Measurements from ENCODE around the gene PTPN23. TPM values are rescaled to one million over a fixed set of nuclear protein-coding genes. Genes with fewer than 3 reads are reported as not detected.

PTPN23 gene
- total RNA-seq, 1 donor, result 30.0 TPM

DNA sequence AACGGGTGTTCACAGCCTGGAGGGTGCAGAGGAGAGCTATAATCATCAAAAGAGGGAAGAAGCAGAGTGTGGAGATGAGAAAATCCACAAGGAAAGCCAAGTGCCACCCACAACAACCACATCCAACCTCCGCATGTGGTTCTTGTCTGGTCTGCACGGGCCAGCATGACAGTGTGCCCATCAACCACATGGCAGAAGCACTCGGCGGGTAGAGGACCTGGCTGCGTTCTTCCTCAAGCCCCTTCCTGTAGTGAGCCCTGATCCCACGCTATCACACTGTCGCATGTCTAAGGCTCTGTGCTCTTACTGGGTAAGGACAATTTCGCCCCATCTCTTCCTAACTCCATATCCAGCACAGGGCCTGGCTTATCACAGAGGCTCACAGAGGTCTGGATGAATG is 41.9 kb downstream of the PTPN23 start:
- Histone ChIP-seq H3K4me1 (ENCODE audit: insufficient read depth, low read length) (peaks cover 4% of the 10 kb centered on the region), H3K27me3 (ENCODE audit: insufficient read depth, low read length) (no peaks in the 10 kb centered on the region), H4K20me1 (ENCODE audit: insufficient read depth, low read length) (no peaks in the 10 kb centered on the region), H3K4me3 (ENCODE audit: insufficient read depth, low read length) (no peak overlapping the region), H3K27ac (ENCODE audit: low read depth, low read length) (no peak overlapping the region), H3K4me2 (ENCODE audit: insufficient read depth, low read length) (no peak overlapping the region), H3K36me3 (ENCODE audit: insufficient read depth, low read length) (peaks cover 21% of the 10 kb centered on the region), H2AFZ (ENCODE audit: low read length) (no peak overlapping the region), H3K9me3 (ENCODE audit: low read depth, low read length) (no peaks in the 10 kb centered on the region), H3K79me2 (ENCODE audit: insufficient read depth, low read length) (no peaks in the 10 kb centered on the region)
- TF ChIP-seq, protein P1, sequence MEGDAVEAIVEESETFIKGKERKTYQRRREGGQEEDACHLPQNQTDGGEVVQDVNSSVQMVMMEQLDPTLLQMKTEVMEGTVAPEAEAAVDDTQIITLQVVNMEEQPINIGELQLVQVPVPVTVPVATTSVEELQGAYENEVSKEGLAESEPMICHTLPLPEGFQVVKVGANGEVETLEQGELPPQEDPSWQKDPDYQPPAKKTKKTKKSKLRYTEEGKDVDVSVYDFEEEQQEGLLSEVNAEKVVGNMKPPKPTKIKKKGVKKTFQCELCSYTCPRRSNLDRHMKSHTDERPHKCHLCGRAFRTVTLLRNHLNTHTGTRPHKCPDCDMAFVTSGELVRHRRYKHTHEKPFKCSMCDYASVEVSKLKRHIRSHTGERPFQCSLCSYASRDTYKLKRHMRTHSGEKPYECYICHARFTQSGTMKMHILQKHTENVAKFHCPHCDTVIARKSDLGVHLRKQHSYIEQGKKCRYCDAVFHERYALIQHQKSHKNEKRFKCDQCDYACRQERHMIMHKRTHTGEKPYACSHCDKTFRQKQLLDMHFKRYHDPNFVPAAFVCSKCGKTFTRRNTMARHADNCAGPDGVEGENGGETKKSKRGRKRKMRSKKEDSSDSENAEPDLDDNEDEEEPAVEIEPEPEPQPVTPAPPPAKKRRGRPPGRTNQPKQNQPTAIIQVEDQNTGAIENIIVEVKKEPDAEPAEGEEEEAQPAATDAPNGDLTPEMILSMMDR (IDR thresholded peaks at IDR 0.05; ENCODE audit: extremely low read depth, low read depth, low read length), result no peak
- DNase-seq (ENCODE audit: insufficient read length, low spot score, missing footprints), result peak; percentile 65

DNA sequence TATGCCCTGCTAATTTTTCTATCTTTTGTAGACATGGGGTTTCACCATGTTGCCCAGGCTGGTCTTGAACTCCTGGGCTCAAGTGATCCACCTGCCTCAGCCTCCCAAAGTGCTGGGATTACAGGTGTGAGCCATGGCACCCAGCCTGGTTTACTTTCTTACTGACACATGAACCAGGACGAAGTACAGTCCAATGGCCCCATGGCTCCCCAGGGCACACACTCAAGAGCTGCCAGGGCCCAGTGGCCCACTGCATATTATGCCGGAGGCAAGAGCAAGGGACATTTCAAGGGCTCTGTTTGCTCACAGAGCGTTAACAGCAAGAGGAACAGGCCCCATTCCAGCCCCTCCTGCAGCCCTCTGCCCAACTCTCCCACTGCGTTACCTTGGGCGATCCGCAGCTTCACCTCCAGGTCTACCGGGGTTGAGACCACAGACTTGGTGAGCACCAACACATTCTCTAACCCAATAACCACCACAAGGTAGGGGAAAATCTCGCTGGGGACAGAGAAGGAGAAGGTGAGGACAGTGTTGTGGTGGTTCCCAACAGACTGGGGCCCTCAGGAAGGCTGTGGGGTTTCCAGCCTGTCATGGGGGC is 42.8 kb downstream of the PTPN23 start:
- H3K4me2 ChIP-seq (ENCODE audit: insufficient read depth, low read length), result no peak overlapping the region
- H3K27ac ChIP-seq (ENCODE audit: low read depth, low read length), result no peak overlapping the region
- peaks cover 21% of the 10 kb centered on the region for H3K36me3 ChIP-seq (ENCODE audit: insufficient read depth, low read length)
- peaks cover 4% of the 10 kb centered on the region for H3K4me1 ChIP-seq (ENCODE audit: insufficient read depth, low read length)
- DNase-seq (ENCODE audit: insufficient read length, low spot score, missing footprints), result peak; percentile 82
- no peaks in the 10 kb centered on the region for H3K79me2 ChIP-seq (ENCODE audit: insufficient read depth, low read length)
- no peak overlapping the region for H3K4me3 ChIP-seq (ENCODE audit: insufficient read depth, low read length)
- no peaks in the 10 kb centered on the region for H4K20me1 ChIP-seq (ENCODE audit: insufficient read depth, low read length)
- no peak overlapping the region for H2AFZ ChIP-seq (ENCODE audit: low read length)
- H3K9me3 ChIP-seq (ENCODE audit: low read depth, low read length), result no peaks in the 10 kb centered on the region
- TF ChIP-seq, protein P1 (IDR thresholded peaks at IDR 0.05; ENCODE audit: extremely low read depth, low read depth, low read length), result no peak
- no peaks in the 10 kb centered on the region for H3K27me3 ChIP-seq (ENCODE audit: insufficient read depth, low read length)

DNA sequence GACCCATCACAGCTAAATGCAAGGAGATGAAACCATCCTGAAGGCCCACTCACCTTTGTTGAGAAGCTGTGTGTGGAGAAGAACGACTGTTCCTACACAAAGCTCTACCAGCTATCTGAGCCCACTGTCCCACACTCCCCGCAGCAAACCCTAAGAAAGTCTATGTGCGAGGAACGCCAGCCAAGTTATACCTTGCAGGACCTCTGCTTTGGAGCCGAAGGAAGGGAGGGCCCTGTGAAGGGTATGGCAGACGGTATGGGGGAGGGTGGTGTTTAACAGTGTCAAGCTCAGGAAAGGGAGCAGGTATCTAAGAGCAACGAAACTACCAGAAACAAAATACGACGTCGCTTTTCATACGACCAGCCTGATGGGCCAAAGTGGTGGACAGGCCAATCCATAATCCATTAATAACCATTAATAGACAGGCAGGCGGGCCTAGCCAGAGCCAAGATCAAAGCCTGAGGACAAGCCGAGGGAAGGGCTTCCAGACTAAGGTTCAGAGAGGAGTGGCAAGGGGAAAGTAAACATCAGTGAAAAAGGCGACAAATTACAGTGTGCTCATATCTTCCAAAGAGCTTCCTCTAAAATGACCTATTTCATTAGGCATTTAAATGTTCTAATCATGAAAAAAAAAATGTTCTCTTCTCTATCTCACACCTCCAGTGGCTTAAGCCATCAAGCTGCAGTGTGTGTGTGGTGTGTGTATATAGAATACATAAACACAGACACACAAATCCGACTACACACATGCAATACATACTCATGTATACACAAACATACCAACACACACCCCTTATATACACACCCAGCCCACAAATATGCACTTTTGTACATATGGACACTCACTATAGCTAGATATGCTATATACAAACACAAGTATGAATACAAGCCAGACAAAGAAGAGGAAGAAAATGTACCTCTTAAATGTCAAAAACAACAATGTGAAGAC is 43.9 kb downstream of the PTPN23 start:
- H3K79me2 ChIP-seq (ENCODE audit: insufficient read depth, low read length), result no peaks in the 10 kb centered on the region
- TF ChIP-seq, protein P1 (IDR thresholded peaks at IDR 0.05; ENCODE audit: extremely low read depth, low read depth, low read length), result no peak
- H2AFZ ChIP-seq (ENCODE audit: low read length), result no peak overlapping the region
- no peaks in the 10 kb centered on the region for H3K9me3 ChIP-seq (ENCODE audit: low read depth, low read length)
- no peaks in the 10 kb centered on the region for H4K20me1 ChIP-seq (ENCODE audit: insufficient read depth, low read length)
- no peaks in the 10 kb centered on the region for H3K27me3 ChIP-seq (ENCODE audit: insufficient read depth, low read length)
- H3K4me3 ChIP-seq (ENCODE audit: insufficient read depth, low read length), result no peak overlapping the region
- H3K4me2 ChIP-seq (ENCODE audit: insufficient read depth, low read length), result no peak overlapping the region
- H3K36me3 ChIP-seq (ENCODE audit: insufficient read depth, low read length), result peaks cover 14% of the 10 kb centered on the region
- peaks cover 4% of the 10 kb centered on the region for H3K4me1 ChIP-seq (ENCODE audit: insufficient read depth, low read length)
- DNase-seq (ENCODE audit: insufficient read length, low spot score, missing footprints), result peak; percentile 52
- H3K27ac ChIP-seq (ENCODE audit: low read depth, low read length), result no peak overlapping the region

DNA sequence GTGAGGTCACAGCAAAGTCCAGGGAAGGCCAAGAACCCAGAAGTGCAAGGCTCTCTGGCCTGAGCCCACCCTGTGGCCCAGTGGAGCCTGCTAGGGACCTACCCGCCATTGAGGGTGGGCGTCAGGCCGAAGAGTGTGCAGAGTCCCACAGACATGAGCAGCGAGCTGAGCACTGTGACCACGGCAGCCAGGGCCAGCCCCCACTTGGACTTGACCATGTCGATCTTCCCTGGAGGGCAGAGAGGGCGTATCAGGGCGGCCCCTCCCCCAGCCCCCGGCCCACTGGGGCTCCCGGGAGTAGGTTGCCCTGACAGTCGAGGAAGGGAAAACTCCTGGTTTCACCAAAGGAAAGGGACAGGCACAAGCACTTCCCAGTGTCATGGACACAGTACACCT is 44.6 kb downstream of the PTPN23 start:
- Histone ChIP-seq H3K4me3 (ENCODE audit: insufficient read depth, low read length) (no peak overlapping the region), H4K20me1 (ENCODE audit: insufficient read depth, low read length) (no peaks in the 10 kb centered on the region), H3K4me1 (ENCODE audit: insufficient read depth, low read length) (peaks cover 4% of the 10 kb centered on the region), H3K9me3 (ENCODE audit: low read depth, low read length) (no peaks in the 10 kb centered on the region), H3K4me2 (ENCODE audit: insufficient read depth, low read length) (no peak overlapping the region), H3K36me3 (ENCODE audit: insufficient read depth, low read length) (peaks cover 8% of the 10 kb centered on the region), H3K79me2 (ENCODE audit: insufficient read depth, low read length) (no peaks in the 10 kb centered on the region), H3K27me3 (ENCODE audit: insufficient read depth, low read length) (no peaks in the 10 kb centered on the region), H2AFZ (ENCODE audit: low read length) (no peak overlapping the region), H3K27ac (ENCODE audit: low read depth, low read length) (no peak overlapping the region)
- TF ChIP-seq, protein P1 (IDR thresholded peaks at IDR 0.05; ENCODE audit: extremely low read depth, low read depth, low read length), result no peak
- DNase-seq (ENCODE audit: insufficient read length, low spot score, missing footprints), result peak; percentile 48

Data from osteoblast (primary cell).